Inferior parietal cortex (tissue), 1 donor: ENCODE data around the gene PHF12.
A peak's percentile ranks its signal among the peaks of the same experiment; 100 is the strongest.

Experiments
- DNase-seq: peaks from one replicate; pipeline ENCODE4 v3.0.0-alpha.2; 2016; ENCODE audit errors: extremely low spot score

Gene PHF12

GRCh38 chr17:28951428-28951990, at the start of gene PHF12:
PHF12 (minus strand) TSS chr17:28951518; CDS start chr17:28950960, 558 bp downstream.
- peak; percentile 100 for DNase-seq

DNA sequence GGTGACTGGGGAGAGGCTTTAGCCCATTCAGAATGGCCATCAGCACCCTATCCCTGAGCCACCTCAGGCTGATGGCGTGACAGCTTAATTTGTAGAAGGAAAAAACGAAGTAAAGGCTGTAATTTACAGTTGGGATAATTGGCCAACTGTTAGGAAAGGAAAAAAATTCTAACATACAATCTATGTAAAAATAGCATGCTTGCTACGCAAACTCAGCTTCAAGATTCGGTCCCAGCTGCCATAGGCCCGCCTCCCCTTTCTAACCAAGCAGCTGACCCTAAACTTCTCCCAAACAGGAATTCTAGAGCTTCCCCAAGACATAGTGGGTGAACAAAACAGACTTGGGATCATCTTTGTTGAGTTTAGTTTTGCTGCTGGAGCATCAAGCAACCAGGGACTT, 49.7 kb upstream of the PHF12 start:
- DNase-seq = no peak

DNA sequence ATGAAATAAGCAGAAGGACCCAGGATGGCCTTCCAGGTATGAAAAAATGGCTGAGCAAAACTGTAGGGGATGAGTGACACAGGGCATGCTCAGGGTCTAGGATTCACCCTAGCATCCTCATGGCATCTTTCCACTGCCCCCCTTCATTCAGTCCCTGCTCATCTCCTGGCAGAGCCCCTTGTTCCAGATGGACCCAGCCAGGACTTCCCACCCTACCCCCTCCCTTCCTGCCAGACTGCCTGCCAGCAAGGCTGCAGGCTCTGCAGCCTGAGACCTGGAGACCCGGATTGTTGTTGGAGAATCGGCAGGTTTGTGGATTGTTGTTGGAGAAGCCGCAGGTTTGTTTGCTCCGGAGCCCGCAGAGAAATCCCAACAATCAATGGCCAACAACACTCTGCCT, 47.9 kb upstream of the PHF12 start:
- DNase-seq = no peak

- no peak for DNase-seq
Observed at GRCh38 chr17:28997806-28998205, 46.5 kb upstream of the PHF12 start.

- DNase-seq = no peak
Observed at GRCh38 chr17:28996554-28997096, 45.3 kb upstream of the PHF12 start.

DNA sequence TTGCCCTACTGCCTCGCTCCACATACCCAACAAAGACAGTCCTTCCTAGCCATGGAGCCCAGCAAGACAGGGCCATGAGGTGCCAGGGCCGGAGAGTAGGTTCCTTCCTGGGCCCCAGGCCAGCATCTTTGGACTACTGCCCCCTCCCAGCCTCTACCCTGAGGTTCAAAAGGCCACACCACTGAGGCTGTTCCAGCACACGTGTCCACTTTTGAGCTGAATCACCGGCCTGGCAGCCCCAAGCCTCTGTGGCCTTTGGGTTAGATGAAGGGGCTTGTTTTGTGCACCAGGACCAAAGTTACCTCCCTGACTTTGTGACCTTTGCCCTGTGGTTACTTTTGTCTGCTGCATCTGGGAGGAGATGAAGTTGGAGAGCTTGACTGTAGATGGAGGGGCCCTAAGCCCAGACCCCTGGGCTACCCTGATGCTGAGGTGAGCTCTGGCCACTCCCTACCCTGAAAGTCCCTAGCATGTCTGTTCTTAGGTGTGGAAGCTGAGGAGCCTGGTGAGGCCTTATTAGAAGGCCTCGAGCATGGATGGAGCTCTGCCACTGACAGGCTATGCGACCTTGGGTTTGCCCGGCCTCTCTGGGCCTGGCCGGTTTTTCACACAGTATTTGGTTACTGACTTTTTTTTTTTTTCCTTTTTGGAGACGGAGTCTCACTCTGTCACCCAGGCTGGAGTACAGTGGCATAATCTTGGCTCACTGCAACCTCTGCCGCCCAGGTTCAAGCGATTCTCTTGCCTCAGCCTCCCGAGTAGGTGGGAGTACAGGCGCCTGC, 42.5 kb upstream of the PHF12 start:
- DNase-seq = no peak

- no peak for DNase-seq
Observed at GRCh38 chr17:28992625-28993600, 41.6 kb upstream of the PHF12 start.

DNA sequence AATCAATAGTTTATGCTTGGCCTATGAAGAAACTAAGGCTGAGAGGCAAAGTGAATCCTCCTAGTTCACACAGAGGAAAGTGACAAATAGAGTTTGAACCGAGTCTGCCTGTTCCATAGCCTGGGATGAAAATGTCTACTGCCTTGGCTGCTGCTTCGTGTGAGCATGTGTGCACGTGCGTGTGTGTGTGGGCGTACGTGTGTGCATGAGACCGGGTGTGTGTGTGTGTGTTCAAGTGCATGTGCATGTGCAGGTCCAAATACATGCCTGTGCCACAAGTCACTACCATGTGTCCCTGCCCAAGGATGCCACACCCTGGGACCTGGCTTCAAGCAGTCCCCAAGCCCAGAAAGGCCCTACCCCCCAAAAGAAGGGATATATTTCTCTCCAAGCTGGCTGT, 40.9 kb upstream of the PHF12 start:
- no peak for DNase-seq

GRCh38 chr17:28991779-28992178, 40.5 kb upstream of the PHF12 start:
- no peak for DNase-seq

DNA sequence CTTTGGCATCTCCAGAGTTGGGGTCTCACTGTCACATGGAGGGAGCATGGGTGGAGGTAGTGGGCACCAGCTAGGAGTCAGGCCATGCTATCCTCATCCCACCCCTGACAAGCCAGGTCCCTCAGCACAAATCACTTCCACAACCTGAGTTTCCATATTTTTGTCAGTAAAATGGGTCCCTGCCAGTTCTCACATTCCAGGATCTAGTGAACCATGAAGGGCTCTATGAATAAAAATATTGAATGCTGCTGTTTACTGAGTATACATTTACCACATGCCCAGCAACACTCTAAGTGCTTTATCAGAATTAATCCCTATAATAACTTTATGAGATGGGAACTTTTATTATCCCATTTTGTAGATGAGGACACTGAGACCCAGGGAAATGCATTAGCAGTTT, 37.7 kb upstream of the PHF12 start:
- DNase-seq = no peak

DNA sequence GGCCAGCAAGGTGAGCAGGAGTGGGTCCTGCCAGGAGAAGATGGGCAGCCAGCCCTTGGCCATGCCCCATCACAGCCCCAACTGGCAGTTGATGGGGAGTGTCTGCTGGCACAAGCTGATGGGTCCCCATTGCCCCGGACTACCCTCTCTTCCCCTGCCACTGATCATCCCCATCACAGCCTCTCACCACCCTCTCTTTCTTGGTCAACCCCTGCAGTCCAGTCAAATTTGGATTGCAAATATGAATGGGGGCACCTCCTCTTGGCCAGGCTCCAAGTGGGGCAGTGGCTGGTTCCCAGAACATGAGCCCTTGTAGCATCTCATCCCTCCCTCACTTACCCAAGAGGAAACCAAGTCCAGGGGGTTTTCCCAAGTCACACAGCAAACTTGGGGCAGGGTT, 37.2 kb upstream of the PHF12 start:
- DNase-seq = no peak

DNA sequence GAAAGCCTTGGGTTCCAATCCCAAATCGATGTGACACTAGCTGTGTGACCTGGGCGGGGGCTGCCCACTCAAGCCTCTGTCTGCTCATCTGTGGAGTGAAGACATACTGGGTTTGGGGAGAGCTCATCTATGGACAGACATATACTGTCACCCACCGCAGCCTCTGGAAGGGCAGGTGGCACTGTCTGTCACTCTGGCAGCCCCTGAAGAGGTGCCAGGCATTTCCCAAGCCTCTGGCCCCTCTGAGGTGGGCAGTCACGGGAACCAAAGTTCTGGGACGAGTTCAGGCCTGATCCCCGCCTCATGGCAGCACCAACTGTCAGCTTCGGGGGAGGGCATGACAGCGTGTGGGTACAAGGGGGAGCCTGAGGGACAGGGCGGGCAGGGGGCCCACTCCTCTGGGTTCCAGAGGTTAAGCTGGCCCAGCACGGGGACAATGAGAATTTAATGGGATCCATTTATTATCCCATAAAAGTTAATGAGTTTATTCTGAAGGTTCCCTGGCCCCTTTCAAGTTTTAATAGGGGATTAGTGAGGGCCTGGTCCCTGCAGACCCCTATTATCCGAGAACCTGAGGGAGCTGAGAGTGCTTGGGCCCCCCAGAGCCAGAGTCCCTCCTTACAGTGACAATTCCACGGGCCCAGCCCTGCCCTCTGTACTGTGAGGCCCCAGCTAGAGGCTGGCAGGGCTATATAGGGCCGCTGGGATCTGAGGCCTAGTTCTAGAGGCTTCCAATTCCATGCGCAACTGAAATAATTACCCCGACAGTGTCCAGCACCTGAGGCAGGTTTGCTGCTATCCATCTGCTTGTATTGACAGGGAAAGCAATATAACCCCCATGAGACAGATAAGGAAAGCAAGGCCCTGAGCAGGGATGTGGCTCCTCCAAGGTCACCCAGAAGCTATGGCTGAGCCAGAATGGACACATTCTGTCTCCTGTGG, 35.7 kb upstream of the PHF12 start:
- DNase-seq = no peak

DNA sequence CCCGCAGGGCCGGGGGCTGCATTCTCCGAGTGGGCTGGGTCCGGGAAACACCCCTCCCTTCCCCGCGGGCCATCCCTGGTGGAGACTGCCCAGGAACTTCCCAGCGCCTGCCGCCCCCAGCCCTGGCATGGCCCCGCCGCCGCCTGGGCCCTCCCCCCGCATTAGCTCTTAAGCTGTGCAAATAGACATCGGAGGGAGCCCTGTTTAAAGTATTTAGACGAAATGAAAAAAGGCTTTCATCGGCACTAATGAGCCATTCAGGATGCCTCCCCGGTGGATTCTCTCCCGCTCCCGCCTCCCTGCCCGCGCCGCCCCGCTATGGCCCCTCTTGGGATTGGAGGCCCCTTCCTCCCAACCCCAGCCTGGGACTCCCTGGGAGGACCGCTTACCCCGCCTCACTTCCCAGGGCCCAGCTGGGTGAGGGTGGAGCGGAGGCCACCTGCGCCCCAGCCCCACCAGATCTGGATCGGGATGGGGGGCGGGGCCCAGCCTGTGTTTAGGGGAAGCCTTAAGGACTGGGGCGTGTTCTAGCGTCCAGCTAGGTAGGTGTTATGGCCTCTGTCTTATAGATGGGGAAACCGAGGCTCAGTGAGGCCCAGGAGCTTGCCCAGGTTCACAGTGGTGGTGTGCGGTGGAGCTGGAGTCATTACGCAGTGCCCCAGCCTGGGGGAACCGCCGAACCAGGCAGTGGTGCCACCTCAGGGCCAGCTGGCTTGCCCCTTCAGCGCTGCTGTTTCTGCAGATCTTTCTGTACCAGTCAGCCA, 34.8 kb upstream of the PHF12 start:
- no peak for DNase-seq

GRCh38 chr17:28983286-28984230, 32.2 kb upstream of the PHF12 start:
- no peak for DNase-seq

DNA sequence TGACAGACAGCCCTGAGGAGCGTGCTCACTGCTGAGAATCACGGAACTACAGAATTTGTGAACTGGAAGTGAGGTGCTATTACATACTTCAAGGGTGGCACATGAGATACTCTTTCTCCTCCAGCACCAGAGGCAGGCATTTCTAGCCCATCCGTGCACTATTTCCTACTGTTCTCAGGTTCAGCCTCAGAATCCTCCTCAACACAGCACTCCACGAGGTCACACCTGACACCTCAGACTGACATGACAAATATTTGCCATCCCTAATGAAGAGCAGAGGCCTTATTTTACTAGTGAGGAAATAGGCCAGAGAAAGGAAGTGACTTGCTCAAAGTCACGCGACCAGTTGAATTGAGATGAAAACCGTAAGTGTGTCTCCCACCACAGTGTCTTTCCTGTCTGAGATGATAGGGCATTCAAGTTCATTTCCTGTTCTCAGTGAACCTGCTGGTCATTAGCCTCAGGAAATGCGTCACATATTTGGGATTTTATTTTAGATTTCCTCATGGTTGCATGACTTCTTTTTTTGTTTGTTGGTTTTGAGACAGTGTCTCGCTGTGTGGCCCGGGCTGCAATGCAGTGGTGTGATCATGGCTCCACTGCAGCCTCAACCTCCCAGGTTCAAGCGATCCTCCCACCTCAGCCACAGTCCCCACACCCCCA, 30.9 kb upstream of the PHF12 start:
- no peak for DNase-seq

DNA sequence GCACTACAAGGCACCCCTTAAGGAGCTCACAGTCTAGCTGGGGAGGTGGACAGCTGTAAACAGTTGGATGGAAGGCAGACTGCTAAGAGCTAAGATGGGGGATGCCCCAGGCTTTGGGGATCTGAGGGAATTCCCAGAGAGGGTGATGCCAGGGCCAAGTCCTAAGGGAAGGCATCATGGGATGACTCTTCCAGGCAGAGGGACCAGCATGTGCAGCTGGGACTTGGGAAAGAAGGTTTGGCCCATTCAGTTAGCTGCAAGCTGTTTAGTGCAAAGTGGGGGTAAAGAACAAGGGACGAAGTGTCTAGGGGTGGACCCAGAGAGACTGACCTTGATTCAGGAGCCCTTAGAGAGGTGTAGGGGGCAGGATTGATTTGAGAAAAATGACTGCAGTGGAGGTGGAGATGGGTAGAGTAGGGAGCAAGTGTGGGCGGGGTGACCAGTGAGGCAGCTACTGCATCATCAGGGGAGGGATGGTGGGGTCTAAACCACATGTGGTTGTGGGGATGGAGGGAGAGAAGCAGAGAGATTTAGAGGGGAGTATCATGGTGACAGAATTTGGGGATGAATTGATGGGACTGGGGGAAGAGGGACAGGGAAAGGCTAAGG, 27.1 kb upstream of the PHF12 start:
- DNase-seq = no peak

DNA sequence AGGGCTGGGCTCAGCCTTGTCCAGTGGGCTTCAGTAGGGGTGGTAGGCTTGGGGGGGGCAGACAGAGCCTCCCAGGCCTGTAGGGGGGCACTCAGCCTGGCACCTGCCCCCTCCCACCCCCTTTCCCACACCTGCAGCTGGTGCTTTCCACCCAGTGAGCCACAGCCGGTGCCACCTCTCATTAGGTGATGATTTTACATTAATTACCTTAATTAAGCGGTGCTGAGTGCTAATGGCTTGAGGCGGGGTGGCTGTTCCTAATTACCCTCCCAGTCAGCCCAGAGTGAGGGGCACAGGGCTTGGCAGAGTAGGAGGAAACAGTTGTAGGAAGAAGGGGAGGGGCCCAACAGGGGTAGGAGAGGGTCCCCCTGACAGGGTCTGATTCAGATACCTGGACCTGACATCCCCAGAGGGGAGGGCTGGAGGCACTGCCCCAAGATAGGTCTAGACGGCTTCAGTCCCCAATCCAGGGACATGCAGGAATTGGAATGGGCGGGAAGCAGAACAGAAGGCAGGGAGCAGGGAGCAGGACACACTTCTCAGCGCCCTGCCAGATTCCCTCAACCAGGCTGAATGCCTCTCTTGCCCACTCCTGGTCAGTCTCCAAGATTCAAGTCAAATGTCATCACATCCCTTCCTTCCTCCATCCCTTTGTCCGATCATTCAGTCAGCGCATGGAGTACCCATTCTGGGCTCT, 26.5 kb upstream of the PHF12 start:
- no peak for DNase-seq

DNA sequence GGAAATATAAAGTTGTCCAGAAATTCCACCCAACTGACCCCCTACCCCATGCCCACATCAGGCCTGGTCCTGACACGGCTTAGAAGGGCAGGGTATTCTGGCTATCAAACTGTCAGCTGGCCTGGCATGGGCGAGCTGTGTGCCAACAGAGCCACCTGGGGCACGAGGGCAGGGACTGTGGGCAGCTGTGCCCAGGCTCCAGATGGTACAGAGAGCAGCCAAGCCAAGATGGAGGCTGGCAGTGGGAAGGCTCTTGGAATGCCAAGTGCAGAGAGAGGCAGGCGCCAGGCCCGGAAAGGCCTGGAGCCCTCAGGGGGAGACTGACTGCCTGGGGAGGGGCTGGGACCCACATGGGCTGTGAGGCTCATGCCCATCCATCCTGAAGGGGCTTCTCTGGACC, 24.3 kb upstream of the PHF12 start:
- DNase-seq = no peak
